Stimulated activated CD4-positive, alpha-beta T cell treated with anti-CD3 and anti-CD28 coated beads, TNF-alpha, amount 100 ng/mL, for 4 hours (primary cell): ENCODE measurements around the gene SPRYD4.
"Not testable (repeated sequence)": the region's sequence is repeated elsewhere in the genome, so short reads cannot be mapped to it uniquely, and the experiment has no call there.

Experiments used
- DNase-seq, 3 experiments: peaks; one replicate each; pipeline ENCODE4 v3.0.0-alpha.2; 2020; ENCODE audit warnings: low read depth in 3 of 3

Gene SPRYD4

DNA sequence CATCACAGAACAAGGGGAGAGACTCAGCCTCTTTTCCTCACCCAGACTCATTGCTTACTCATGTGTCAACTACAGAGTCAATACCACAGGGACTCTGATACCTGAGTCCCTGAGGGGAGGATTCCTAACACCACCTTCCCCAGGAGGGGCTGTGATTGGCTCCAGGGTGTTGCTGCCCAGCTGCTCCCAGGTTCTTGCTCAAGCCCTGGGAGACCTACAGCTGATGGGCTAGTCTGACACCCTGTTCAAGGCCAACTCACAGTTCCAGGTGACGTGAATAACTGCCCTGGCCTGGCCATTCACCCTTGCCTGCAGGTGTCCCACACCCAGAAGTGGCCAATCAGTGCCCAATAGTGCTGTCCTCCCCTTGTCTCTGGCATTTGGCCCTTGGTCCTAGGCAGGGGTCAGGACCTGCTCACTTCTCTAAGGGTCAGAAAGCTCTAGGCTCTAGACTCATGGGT, 8.6 kb downstream of the SPRYD4 start:
- DNase-seq, result no peak

- no peak for DNase-seq
Measured at GRCh38 chr12:56477521-56478225, 9.3 kb downstream of the SPRYD4 start.

DNA sequence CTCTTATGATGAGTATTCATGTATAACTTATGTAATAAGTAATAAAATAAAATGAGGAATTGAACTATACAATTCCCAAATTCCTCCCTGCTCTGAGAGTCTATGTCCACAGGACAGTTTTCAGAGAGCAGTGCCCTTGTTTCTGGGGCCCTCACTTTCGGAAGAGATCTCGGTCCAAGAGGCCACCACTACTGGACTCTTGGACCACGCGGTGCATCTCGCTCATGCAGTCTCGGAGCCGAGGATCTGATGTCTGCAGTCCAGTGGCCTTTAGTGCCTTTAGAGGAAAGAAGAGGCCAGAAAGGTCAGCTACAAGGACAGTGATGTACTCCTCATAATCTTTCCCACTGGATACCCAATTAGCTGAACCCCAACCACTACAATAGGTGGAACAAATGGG, 11.2 kb downstream of the SPRYD4 start:
- DNase-seq, result no peak

GRCh38 chr12:56484566-56484965, 16.2 kb downstream of the SPRYD4 start:
- DNase-seq, result no peak

DNA sequence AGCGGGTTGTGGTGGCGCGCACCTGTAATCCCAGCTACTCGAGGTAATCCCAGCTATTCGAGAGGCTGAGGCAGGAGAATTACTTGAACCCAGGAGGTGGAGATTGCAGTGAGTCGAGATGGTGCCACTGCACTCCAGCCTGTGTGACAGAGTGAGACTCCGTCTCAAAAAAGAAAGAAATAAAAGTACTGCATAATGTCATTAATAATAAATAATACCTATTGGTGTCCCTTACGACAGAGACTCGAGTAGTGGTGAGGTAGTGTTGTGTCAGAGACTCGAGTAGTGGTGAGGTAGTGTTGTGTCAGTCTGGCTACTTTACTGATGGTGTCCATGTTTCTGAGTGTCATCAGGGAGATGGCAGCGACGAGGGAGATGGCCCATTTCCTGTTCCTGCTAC, 18.3 kb downstream of the SPRYD4 start:
- DNase-seq, result no peak

DNA sequence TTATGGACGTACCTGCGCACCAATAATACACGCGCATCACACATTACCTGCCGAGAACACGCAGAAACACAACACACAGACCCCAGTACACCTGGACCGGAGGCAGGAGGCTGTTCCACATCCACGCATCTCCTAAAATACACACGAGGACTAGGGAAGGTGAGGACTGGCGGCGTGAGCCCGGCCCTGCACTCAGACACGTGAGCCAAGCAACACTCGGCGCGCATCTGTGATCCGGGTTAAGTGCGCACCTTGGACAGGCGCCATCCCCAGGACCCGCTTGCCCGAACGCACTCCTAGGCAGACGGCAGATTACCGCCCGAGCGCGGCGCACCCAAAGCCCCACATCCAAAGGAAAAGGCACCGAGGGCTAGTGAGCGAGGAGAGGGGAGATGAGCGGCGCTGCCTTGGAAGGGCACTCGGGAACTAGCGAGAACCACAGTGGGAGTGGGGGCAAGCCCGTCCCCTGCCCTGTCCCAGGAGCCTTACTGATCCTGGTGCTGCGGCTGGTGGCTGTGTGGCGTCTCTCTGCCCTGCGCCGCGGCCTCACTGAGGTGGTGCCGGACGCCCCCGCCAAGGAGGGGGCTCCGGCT, 19.2 kb downstream of the SPRYD4 start:
- DNase-seq, result no peak

- DNase-seq, result peak; percentile 47 to 61 (median 49)
Measured at GRCh38 chr12:56488041-56488955, 19.9 kb downstream of the SPRYD4 start, which contains the start of gene GLS2. Gene GLS2 (minus strand): TSS chr12:56488161. CDS start chr12:56488118, 43 bp downstream.

- no peak for DNase-seq
Measured at GRCh38 chr12:56490360-56490759, 22.0 kb downstream of the SPRYD4 start.

DNA sequence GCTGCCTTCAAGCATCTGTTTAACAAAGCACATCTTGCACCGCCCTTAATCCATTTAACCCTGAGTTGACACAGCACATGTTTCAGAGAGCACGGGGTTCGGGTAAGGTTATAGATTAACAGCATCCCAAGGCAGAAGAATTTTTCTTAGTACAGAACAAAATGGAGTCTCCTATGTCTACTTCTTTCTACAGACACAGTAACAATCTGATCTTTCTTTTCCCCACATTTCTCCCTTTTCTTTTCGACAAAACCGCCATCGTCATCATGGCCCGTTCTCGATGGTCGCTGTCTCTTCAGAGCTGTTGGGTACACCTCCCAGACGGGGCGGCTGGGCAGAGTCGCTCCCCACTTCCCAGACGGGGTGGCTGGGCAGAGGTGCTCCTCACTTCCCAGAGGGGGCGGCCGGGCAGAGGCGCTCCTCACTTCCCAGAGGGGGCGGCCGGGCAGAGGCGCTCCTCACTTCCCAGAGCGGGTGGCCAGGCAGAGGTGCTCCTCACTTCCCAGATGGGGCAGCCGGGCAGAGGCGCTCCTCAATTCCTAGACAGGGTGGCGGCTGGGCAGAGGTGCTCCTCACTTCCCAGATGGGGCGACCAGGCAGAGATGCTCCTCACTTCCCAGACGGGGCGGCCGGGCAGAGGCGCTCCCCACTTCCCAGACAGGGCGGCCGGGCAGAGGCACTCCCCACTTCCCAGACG, 25.2 kb downstream of the SPRYD4 start:
- DNase-seq, result not testable (repeated sequence)

- DNase-seq, result not testable (repeated sequence)
Measured at GRCh38 chr12:56494106-56494415, 25.7 kb downstream of the SPRYD4 start.

GRCh38 chr12:56494481-56494880, 26.1 kb downstream of the SPRYD4 start:
- DNase-seq, result not testable (repeated sequence)

- DNase-seq, result peak; percentile 29 to 44 (median 34)
Measured at GRCh38 chr12:56496704-56497103, 28.3 kb downstream of the SPRYD4 start.

- DNase-seq, result not testable (repeated sequence)
Measured at GRCh38 chr12:56498126-56498902, 29.9 kb downstream of the SPRYD4 start.

DNA sequence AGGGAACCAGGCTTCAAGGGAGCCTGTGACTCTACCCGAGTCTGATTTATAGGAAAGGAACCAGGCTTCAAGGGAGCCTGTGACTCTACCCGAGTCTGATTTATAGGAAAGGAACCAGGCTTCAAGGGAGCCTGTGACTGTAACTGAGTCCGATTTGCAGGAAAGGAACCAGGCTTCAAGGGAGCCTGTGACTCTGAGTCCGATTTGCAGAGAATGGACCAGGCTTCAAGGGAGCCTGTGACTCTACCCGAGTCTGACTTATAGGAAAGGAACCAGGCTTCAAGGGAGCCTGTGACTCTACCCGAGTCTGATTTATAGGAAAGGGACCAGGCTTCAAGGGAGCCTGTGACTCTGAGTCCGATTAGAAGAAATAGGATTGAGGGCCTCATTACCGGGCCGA, 31.1 kb downstream of the SPRYD4 start:
- not testable (repeated sequence) for DNase-seq

DNA sequence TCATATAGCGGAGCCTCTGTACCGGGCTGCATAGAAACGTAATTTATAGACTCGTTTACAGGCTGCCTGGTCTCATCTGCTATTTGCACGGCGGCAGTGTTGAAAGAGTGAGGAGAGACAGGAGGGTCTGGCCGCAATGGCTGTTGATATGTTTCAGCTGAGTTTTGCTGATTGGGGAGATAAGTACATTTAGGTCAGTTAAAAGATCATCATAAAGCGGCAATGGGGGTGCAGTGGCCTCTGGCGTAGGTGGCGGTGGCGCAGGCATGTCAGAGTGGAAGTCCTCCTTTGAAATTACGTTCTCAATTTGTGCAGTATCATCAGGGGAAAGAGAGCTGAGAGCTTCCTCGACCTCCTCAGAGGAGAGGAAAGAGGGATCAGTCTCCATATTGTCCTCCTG, 31.5 kb downstream of the SPRYD4 start:
- not testable (repeated sequence) for DNase-seq

- DNase-seq, result no peak
Measured at GRCh38 chr12:56510786-56511185, 42.4 kb downstream of the SPRYD4 start.

DNA sequence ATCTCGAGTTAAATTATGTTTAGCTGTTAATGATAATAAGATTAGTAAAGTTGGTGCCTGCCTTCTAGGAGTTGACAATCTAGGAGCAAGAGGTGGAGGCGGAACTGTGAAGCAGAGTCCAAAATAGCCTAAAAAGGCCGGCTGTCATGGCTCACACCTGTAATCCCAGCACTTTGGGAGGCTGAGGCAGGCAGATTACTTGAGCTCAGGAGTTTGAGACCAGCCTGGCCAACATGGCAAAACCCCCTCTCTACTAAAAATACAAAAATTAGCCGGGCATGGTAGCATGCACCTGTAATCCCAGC, 45.6 kb downstream of the SPRYD4 start:
- DNase-seq, result not testable (repeated sequence)

- no peak for DNase-seq
Measured at GRCh38 chr12:56517854-56518253, 49.5 kb downstream of the SPRYD4 start.

DNA sequence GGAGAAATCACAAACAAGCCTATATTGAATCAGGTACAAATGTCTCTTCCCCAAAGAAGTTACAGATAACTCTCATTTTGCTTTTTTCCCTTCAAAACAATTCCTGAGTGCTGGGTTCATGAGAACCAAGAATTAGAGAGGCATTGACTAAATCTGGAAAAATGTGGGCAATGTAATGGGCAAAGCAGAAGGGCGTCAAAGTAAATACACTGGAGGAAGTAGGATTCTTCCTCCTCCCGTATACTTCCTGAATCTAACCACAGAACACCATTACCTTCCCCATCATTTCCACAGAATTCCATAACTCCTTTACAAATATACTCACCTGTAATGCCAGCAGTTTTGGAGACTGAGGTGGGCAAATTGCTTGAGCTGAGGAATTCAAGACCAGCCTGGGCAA, 50.2 kb downstream of the SPRYD4 start:
- no peak for DNase-seq

DNA sequence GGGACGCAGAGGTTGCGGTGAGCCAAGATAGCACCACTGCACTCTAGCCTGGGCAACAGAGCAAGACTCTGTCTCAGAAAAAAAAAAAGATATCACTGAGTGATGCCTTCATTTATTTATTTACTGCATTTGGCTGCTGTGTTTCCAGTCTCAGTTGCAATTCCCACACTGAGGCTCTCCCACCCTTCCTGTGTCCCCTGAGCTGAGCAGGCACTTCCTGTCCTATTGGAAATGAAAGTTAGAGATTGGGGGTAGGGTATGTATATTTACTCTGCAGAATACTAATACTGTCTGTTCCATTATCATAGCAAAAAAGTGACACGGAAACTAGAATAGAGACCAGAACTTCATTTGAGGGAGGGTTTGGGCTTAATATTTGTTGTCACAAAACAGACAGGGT, 51.7 kb downstream of the SPRYD4 start:
- no peak for DNase-seq

GRCh38 chr12:56520506-56520905, 52.1 kb downstream of the SPRYD4 start:
- DNase-seq, result no peak
